Dendritic cell treated with granulocyte-macrophage colony-stimulating factor and Interleukin-4, amounts not matched to agents 40 ng/mL and 50 ng/mL, for 4 days (primary cell): ENCODE data around the gene ROM1.
"Not testable (repeated sequence)": the region's sequence is repeated elsewhere in the genome, so short reads cannot be mapped to it uniquely, and the experiment has no call there.

Experiments
- H3K27ac Mint-ChIP-seq: one replicate; pipeline ENCODE4 v1.8.0; 2022; ENCODE audit warnings: mild to moderate bottlenecking, mixed read lengths
- H3K27me3 Mint-ChIP-seq: one replicate; pipeline ENCODE4 v1.8.0; 2022; ENCODE audit warnings: mild to moderate bottlenecking, mixed read lengths
- H3K36me3 Mint-ChIP-seq: one replicate; pipeline ENCODE4 v1.8.0; 2022; ENCODE audit warnings: low read depth, mixed read lengths
- H3K4me1 Mint-ChIP-seq: one replicate; pipeline ENCODE4 v1.8.0; 2022; ENCODE audit warnings: low read depth, mixed read lengths
- H3K4me3 Mint-ChIP-seq: one replicate; pipeline ENCODE4 v1.8.0; 2022; ENCODE audit warnings: mild to moderate bottlenecking, moderate library complexity, mixed read lengths
- H3K9me3 Mint-ChIP-seq: one replicate; pipeline ENCODE4 v1.8.0; 2022; ENCODE audit warnings: mixed read lengths
- intact Hi-C: fragments of 100-400 bp; cut with micrococcal nuclease; formaldehyde crosslinking; loops from one replicate; pipeline ENCODE4 v1.15.0; 2022

Gene ROM1

GRCh38 chr11:62610403-62610802 lies 2.7 kb upstream of the ROM1 start:
- no peaks in the 10 kb centered on the region for H3K27me3 Mint-ChIP-seq
- H3K9me3 Mint-ChIP-seq, result no peaks in the 10 kb centered on the region
- peaks cover 79% of the 10 kb centered on the region for H3K36me3 Mint-ChIP-seq
- H3K27ac Mint-ChIP-seq, result peak overlapping the region; percentile 91
- H3K4me3 Mint-ChIP-seq, result peak overlapping the region; percentile 60
- intact Hi-C loops, result no loop called here
- peaks cover 65% of the 10 kb centered on the region for H3K4me1 Mint-ChIP-seq

- peaks cover 79% of the 10 kb centered on the region for H3K36me3 Mint-ChIP-seq
- peaks cover 60% of the 10 kb centered on the region for H3K4me1 Mint-ChIP-seq
These were observed 2.0 kb upstream of the ROM1 start for GRCh38 chr11:62610814-62611704.

GRCh38 chr11:62611705-62612365 lies 1.2 kb upstream of the ROM1 start:
- intact Hi-C loops, result no loop called here
- Mint-ChIP-seq H3K4me3 (peak overlapping the region; percentile 100), H3K4me1 (peaks cover 60% of the 10 kb centered on the region), H3K27ac (peak overlapping the region; percentile 91), H3K27me3 (no peaks in the 10 kb centered on the region), H3K9me3 (no peaks in the 10 kb centered on the region), H3K36me3 (peaks cover 79% of the 10 kb centered on the region)

More at GRCh38 chr11:62610814-62611704, 2.0 kb upstream of the ROM1 start:
- Mint-ChIP-seq H3K9me3 (no peaks in the 10 kb centered on the region), H3K27me3 (no peaks in the 10 kb centered on the region), H3K4me3 (peak overlapping the region; percentile 100), H3K27ac (peak overlapping the region; percentile 91)
- intact Hi-C loops, result no loop called here

- Mint-ChIP-seq H3K27ac (peak overlapping the region; percentile 73), H3K27me3 (no peaks in the 10 kb centered on the region), H3K9me3 (no peaks in the 10 kb centered on the region), H3K4me3 (peak overlapping the region; percentile 4), H3K4me1 (peaks cover 49% of the 10 kb centered on the region), H3K36me3 (peaks cover 74% of the 10 kb centered on the region)
- intact Hi-C loops, result no loop called here
These were observed 278 bp downstream of the ROM1 start for GRCh38 chr11:62613291-62613778.

- Mint-ChIP-seq H3K27ac (peak overlapping the region; percentile 73), H3K36me3 (peaks cover 72% of the 10 kb centered on the region), H3K9me3 (no peaks in the 10 kb centered on the region), H3K4me3 (no peak overlapping the region), H3K4me1 (peaks cover 46% of the 10 kb centered on the region), H3K27me3 (no peaks in the 10 kb centered on the region)
- intact Hi-C loops, result no loop called here
These were observed 1.2 kb downstream of the ROM1 start for GRCh38 chr11:62614275-62614674.

GRCh38 chr11:62615521-62615920 lies 2.5 kb downstream of the ROM1 start:
- Mint-ChIP-seq H3K9me3 (no peaks in the 10 kb centered on the region), H3K27me3 (no peaks in the 10 kb centered on the region), H3K36me3 (peaks cover 60% of the 10 kb centered on the region), H3K4me3 (no peak overlapping the region), H3K4me1 (peaks cover 40% of the 10 kb centered on the region), H3K27ac (peak overlapping the region; percentile 73)
- intact Hi-C loops, result no loop called here

- H3K27me3 Mint-ChIP-seq, H3K9me3 Mint-ChIP-seq, intact Hi-C loops, H3K4me3 Mint-ChIP-seq: not testable (repeated sequence)
- Mint-ChIP-seq H3K4me1 (peaks cover 37% of the 10 kb centered on the region), H3K36me3 (peaks cover 57% of the 10 kb centered on the region), H3K27ac (peak overlapping the region; percentile 34)
These were observed 3.9 kb downstream of the ROM1 start for GRCh38 chr11:62616957-62617356.

- H3K27me3 Mint-ChIP-seq, result no peaks in the 10 kb centered on the region
- H3K9me3 Mint-ChIP-seq, result no peaks in the 10 kb centered on the region
- H3K4me3 Mint-ChIP-seq, result peak overlapping the region; percentile 98
- intact Hi-C loops, result no loop called here
- peaks cover 27% of the 10 kb centered on the region for H3K4me1 Mint-ChIP-seq
- H3K36me3 Mint-ChIP-seq, result peaks cover 56% of the 10 kb centered on the region
- H3K27ac Mint-ChIP-seq, result peak overlapping the region; percentile 94
These were observed 8.0 kb downstream of the ROM1 start for GRCh38 chr11:62621027-62621566.

- Mint-ChIP-seq H3K27me3 (no peaks in the 10 kb centered on the region), H3K4me1 (peaks cover 27% of the 10 kb centered on the region), H3K27ac (peak within 1 kb of the TSS; percentile 94), H3K4me3 (peak within 1 kb of the TSS; percentile 98), H3K9me3 (no peaks in the 10 kb centered on the region), H3K36me3 (peaks cover 56% of the 10 kb centered on the region)
- intact Hi-C loops, result no loop called here
These were observed 8.8 kb downstream of the ROM1 start, which contains the start of gene B3GAT3 for GRCh38 chr11:62621567-62622470. TSS of gene B3GAT3 (minus strand) at chr11:62621986. CDS start at chr11:62621947, 39 bp downstream.

- peak overlapping the region; percentile 94 for H3K27ac Mint-ChIP-seq
- intact Hi-C loops, result no loop called here
- no peaks in the 10 kb centered on the region for H3K27me3 Mint-ChIP-seq
- peaks cover 27% of the 10 kb centered on the region for H3K4me1 Mint-ChIP-seq
- H3K9me3 Mint-ChIP-seq, result no peaks in the 10 kb centered on the region
- peak overlapping the region; percentile 98 for H3K4me3 Mint-ChIP-seq
- H3K36me3 Mint-ChIP-seq, result peaks cover 56% of the 10 kb centered on the region
These were observed 9.5 kb downstream of the ROM1 start for GRCh38 chr11:62622476-62623089.

GRCh38 chr11:62627713-62628112 lies 14.7 kb downstream of the ROM1 start:
- peaks cover 90% of the 10 kb centered on the region for H3K36me3 Mint-ChIP-seq
- no peaks in the 10 kb centered on the region for H3K9me3 Mint-ChIP-seq
- no peak overlapping the region for H3K27ac Mint-ChIP-seq
- no peaks in the 10 kb centered on the region for H3K4me1 Mint-ChIP-seq
- no peaks in the 10 kb centered on the region for H3K27me3 Mint-ChIP-seq
- intact Hi-C loops, result no loop called here
- H3K4me3 Mint-ChIP-seq, result no peak overlapping the region

- Mint-ChIP-seq H3K36me3 (peaks cover 93% of the 10 kb centered on the region), H3K27me3 (no peaks in the 10 kb centered on the region), H3K9me3 (no peaks in the 10 kb centered on the region), H3K4me1 (peaks cover 10% of the 10 kb centered on the region), H3K4me3 (no peak overlapping the region), H3K27ac (peak overlapping the region; percentile 11)
- intact Hi-C loops, result no loop called here
These were observed 19.4 kb downstream of the ROM1 start for GRCh38 chr11:62632492-62632891.

- Mint-ChIP-seq H3K27ac (no peak overlapping the region), H3K27me3 (no peaks in the 10 kb centered on the region), H3K36me3 (peaks cover 75% of the 10 kb centered on the region), H3K4me3 (no peak overlapping the region), H3K9me3 (no peaks in the 10 kb centered on the region), H3K4me1 (peaks cover 40% of the 10 kb centered on the region)
- intact Hi-C loops, result no loop called here
These were observed 31.2 kb downstream of the ROM1 start for GRCh38 chr11:62644220-62644619.
